Epithelial cell of proximal tubule (primary cell): ENCODE measurements around the gene PITX1. TPM values are rescaled to one million over a fixed set of nuclear protein-coding genes. Genes with fewer than 3 reads are reported as not detected.

Source experiments
- DNase-seq: peaks from one replicate; pipeline ENCODE4 v3.0.0-alpha.2; 2011; ENCODE audit warnings: low read depth
- H3K4me3 ChIP-seq: 2 replicates; pipeline ENCODE4 v1.5.1; 2011; ENCODE audit warnings: low read depth, mild to moderate bottlenecking, low read length
- CTCF ChIP-seq: conservative IDR thresholded peaks from 2 replicates; pipeline ENCODE4 v1.5.1; 2012; ENCODE audit warnings: low read depth, mild to moderate bottlenecking, low read length
- total RNA-seq: library from RNA; depleted of rRNA; stranded (reverse); fragments of >200 nt; gene quantifications from 2 replicates; pipeline ENCODE4 v1.2.3, GENCODE V29; 2015

The PITX1 gene
- total RNA-seq, 1 donor from 2014 or later, result 1.6 TPM

- DNase-seq, result no peak
- TF ChIP-seq CTCF, result no peak
- H3K4me3 ChIP-seq, result no peak overlapping the region
Measured at GRCh38 chr5:135062216-135063055, 28.4 kb upstream of the PITX1 start.

DNA sequence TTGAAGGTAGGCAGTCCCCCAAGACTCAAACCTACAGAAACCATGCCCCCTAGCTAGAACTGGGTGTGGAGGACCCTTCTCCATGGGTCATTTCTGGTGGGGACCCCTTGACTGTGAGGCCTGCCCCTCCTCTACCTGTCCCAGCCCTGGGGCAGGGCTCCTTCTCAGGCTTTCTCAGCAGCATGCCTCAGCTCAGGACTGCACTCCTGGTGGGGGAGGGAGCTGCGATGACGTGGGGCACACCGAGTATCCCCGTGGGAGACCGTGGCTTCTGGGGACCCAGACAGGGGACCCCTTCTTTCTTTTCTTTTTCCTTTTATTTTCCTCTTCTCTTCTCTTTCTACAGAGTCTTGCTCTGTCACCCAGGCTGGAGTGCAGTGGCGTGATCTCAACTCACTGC, 27.0 kb upstream of the PITX1 start:
- H3K4me3 ChIP-seq, result no peak overlapping the region
- TF ChIP-seq CTCF, result no peak

GRCh38 chr5:135060021-135060420, 26.0 kb upstream of the PITX1 start:
- TF ChIP-seq CTCF, result no peak
- no peak for DNase-seq
- no peak overlapping the region for H3K4me3 ChIP-seq

More for the DNA sequence above, 27.0 kb upstream of the PITX1 start:
- no peak for DNase-seq

- no peak overlapping the region for H3K4me3 ChIP-seq
- no peak for TF ChIP-seq CTCF
- no peak for DNase-seq
Measured at GRCh38 chr5:135059000-135059923, 25.2 kb upstream of the PITX1 start.

DNA sequence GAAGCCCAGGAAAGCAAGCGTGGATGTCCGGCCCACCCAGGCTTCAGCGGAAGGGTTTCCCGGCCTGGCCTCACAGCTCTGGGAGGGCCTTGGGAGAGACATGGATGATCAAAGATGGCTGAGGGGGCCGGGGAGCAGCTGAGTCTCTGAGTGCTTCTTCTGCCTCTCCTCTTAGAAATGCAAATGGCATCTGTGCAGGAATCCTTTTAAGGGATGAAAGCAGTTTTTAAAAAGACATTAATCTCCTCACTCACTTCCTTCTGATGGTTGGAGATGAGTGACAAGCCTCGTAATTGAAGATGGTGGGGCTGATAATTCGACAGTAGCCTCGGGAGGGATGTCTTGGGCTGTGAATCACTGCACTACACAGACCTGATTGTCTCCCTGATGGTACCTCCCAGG, 24.3 kb upstream of the PITX1 start:
- no peak overlapping the region for H3K4me3 ChIP-seq
- no peak for TF ChIP-seq CTCF
- no peak for DNase-seq

DNA sequence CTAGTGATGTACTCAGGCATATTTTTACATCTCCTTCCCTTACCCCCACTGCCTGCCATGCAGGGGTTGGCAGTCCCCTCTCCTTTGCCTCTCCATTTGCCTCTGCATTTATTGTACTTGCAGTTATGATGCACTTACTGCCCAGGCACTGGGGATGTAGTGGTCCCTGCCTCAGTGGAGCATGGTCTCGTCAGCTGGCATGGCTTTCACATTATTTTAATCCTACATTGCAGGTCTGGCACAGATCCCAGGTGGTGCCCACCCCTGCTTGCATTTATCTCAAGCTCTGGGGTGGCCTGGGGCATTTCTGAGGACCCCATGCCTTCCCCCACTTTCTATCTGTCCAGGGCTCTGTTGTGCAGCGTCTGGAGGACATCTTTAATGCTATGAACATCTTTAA, 23.2 kb upstream of the PITX1 start:
- no peak for TF ChIP-seq CTCF

More for the DNA sequence above, 23.2 kb upstream of the PITX1 start:
- no peak overlapping the region for H3K4me3 ChIP-seq
- DNase-seq, result no peak
